K562 (cell line): Measurements from ENCODE around the gene FOSL1. TPM values are rescaled to one million over a fixed set of nuclear protein-coding genes. Genes with fewer than 3 reads are reported as not detected.

Source experiments
- ELF4 ChIP-seq: fragments of 450-650 bp; formaldehyde crosslinking; IDR thresholded peaks from 2 replicates; pipeline ENCODE4 v1.4.0; 2022; ENCODE audit warnings: missing genetic modification characterization
- TRIM28 ChIP-seq: fragments of 450-650 bp; IDR thresholded peaks from 2 replicates; pipeline ENCODE4 v1.6.1; 2017
- ZNF24 ChIP-seq: fragments of 450-650 bp; IDR thresholded peaks from 2 replicates; pipeline ENCODE4 v1.6.1; 2016
- ZNF41 ChIP-seq: fragments of 250-450 bp; sonication (Bioruptor Pico); conservative IDR thresholded peaks from 2 replicates; pipeline ENCODE4 v1.4.0; 2020; ENCODE audit warnings: mild to moderate bottlenecking
- ZNF561 ChIP-seq: fragments of 450-650 bp; formaldehyde crosslinking; conservative IDR thresholded peaks from 2 replicates; pipeline ENCODE4 v1.4.0; 2020; ENCODE audit warnings: mild to moderate bottlenecking, moderate library complexity
- polyA plus RNA-seq, 8 experiments: library from polyadenylated mRNA; depleted of rRNA in 4 of 8; stranded (reverse) in 5 of 8; unstranded in 3 of 8; fragments of >200 nt; fragmentation: Nextera tagmentation in 2 of 8; fragmentation: Illumina TruSeq in 1 of 8; extraction: Ambion mirVana in 2 of 8; extraction: Trizol in 1 of 8; gene quantifications; 2 replicates each; pipeline versions ENCODE4 v1.2.1 to v1.2.3, GENCODE V29; 2011 to 2014; ENCODE audit warnings: inconsistent platforms in 1 of 8, missing spikeins in 1 of 8
- total RNA-seq, 7 experiments: library from RNA; depleted of rRNA in 6 of 7; stranded (reverse); fragments of >200 nt in 6 of 7; fragmentation: Illumina TruSeq in 2 of 7; extraction: Trizol in 2 of 7; gene quantifications; 2 replicates each; pipeline versions ENCODE4 v1.2.1 to v1.2.3, GENCODE V29; 2011 to 2021; ENCODE audit warnings: low replicate concordance in 1 of 7
- TF ChIP-seq, protein P1 (sequence below): IDR thresholded peaks from 2 replicates; pipeline ENCODE4 v1.6.1; 2016; ENCODE audit warnings: missing genetic modification characterization, missing compliant biosample characterization
- TF ChIP-seq, protein P2 (sequence below): fragments of 250-450 bp; sonication (Bioruptor Pico); IDR thresholded peaks from 2 replicates; pipeline ENCODE4 v1.4.0; 2020; ENCODE audit warnings: mild to moderate bottlenecking, moderate library complexity, borderline replicate concordance
- TF ChIP-seq, protein P3 (sequence below), 2 experiments: IDR thresholded peaks in 1 of 2; conservative IDR thresholded peaks in 1 of 2; 2 replicates each; pipeline ENCODE4 v1.6.1; 2016; ENCODE audit warnings: low read depth in 2 of 2, mild to moderate bottlenecking in 1 of 2, missing compliant biosample characterization in 1 of 2, missing genetic modification characterization in 1 of 2, moderate library complexity in 1 of 2
- TF ChIP-seq, protein P4 (sequence below): fragments of 250-450 bp; sonication (Bioruptor Pico); IDR thresholded peaks from 2 replicates; pipeline ENCODE4 v1.8.0; 2022; ENCODE audit warnings: inconsistent platforms
- TF ChIP-seq, protein P5 (sequence below): sonication (generic); formaldehyde crosslinking; IDR thresholded peaks from 2 replicates; pipeline ENCODE4 v1.8.0; 2022; ENCODE audit warnings: missing genetic modification reagents, mild to moderate bottlenecking, borderline replicate concordance
- TF ChIP-seq, protein P6 (sequence below): fragments of 200-400 bp; formaldehyde crosslinking; IDR thresholded peaks from 2 replicates; pipeline ENCODE4 v1.6.1; 2017; ENCODE audit warnings: mild to moderate bottlenecking, low read depth, low read length, moderate library complexity

FOSL1 gene
- total and polyA plus RNA-seq, 9 of the 15 experiments (the other 6 are each of a cell fraction or from before 2014, with no cell fraction given), result 3.5 to 39.6 (median 10.0) TPM

DNA sequence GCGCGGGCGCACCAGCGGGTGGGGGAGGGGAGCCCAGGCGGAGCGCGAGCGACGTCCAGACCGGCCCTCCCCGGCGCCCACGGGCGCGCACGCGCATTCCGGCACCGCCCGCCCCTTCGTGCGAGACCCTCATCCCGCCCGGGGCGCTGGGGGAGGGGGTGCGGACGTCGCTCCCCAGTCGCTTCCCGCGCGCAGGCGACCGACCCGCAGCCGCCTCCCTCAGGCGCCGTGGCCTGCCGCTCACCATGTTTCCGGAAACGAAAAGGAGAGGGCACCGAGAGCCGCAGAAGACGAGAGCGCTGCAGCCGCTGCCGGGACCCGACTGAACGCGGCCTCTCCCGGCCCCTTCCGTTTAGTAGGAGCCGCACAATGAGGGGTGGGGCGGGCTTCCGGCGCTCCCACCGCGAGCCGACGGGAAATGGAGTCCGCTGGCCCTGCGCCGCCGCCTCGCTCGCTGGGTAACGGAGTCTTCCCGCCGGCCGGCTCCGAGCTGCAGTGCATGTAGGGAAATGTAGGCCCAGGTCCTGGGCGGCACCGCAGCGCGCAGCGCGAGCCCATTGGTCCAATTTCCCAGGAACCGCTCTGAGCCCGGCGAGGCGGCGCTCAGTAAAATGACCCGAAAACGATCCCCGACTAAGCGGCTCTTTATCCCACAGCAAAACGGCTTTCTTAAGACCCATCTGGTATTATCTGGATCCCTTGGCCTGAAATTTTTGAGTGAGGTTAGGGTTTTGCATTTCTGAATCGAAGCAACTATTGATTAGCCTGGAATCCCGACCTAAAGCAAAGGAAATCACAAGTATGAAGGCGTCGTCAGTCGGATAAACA lies 42.1 kb downstream of the FOSL1 start, which contains the start of gene CFL1 (continued):
- TF ChIP-seq, protein P1, sequence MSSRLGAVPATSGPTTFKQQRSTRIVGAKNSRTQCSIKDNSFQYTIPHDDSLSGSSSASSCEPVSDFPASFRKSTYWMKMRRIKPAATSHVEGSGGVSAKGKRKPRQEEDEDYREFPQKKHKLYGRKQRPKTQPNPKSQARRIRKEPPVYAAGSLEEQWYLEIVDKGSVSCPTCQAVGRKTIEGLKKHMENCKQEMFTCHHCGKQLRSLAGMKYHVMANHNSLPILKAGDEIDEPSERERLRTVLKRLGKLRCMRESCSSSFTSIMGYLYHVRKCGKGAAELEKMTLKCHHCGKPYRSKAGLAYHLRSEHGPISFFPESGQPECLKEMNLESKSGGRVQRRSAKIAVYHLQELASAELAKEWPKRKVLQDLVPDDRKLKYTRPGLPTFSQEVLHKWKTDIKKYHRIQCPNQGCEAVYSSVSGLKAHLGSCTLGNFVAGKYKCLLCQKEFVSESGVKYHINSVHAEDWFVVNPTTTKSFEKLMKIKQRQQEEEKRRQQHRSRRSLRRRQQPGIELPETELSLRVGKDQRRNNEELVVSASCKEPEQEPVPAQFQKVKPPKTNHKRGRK (tag), result no peak
- TF ChIP-seq TRIM28 (no peak; the same call in 1 of the 2 replicates), ELF4 (CRISPR knock-in tag) (peak; percentile 86), ZNF561 (CRISPR knock-in tag) (no peak), ZNF24 (no peak), ZNF41 (CRISPR knock-in tag) (no peak)
- TF ChIP-seq, protein P2, sequence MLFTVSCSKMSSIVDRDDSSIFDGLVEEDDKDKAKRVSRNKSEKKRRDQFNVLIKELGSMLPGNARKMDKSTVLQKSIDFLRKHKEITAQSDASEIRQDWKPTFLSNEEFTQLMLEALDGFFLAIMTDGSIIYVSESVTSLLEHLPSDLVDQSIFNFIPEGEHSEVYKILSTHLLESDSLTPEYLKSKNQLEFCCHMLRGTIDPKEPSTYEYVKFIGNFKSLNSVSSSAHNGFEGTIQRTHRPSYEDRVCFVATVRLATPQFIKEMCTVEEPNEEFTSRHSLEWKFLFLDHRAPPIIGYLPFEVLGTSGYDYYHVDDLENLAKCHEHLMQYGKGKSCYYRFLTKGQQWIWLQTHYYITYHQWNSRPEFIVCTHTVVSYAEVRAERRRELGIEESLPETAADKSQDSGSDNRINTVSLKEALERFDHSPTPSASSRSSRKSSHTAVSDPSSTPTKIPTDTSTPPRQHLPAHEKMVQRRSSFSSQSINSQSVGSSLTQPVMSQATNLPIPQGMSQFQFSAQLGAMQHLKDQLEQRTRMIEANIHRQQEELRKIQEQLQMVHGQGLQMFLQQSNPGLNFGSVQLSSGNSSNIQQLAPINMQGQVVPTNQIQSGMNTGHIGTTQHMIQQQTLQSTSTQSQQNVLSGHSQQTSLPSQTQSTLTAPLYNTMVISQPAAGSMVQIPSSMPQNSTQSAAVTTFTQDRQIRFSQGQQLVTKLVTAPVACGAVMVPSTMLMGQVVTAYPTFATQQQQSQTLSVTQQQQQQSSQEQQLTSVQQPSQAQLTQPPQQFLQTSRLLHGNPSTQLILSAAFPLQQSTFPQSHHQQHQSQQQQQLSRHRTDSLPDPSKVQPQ (CRISPR knock-in tag), result no peak
- TF ChIP-seq, protein P3, sequence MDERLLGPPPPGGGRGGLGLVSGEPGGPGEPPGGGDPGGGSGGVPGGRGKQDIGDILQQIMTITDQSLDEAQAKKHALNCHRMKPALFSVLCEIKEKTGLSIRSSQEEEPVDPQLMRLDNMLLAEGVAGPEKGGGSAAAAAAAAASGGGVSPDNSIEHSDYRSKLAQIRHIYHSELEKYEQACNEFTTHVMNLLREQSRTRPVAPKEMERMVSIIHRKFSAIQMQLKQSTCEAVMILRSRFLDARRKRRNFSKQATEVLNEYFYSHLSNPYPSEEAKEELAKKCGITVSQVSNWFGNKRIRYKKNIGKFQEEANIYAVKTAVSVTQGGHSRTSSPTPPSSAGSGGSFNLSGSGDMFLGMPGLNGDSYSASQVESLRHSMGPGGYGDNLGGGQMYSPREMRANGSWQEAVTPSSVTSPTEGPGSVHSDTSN (CRISPR knock-in tag; IDR thresholded peaks at IDR 0.05; ENCODE audit: low read depth), result no peak
- TF ChIP-seq, protein P3 (tag; conservative IDR thresholded peaks at IDR 0.05; ENCODE audit: low read depth), result no peak
- TF ChIP-seq, protein P4, sequence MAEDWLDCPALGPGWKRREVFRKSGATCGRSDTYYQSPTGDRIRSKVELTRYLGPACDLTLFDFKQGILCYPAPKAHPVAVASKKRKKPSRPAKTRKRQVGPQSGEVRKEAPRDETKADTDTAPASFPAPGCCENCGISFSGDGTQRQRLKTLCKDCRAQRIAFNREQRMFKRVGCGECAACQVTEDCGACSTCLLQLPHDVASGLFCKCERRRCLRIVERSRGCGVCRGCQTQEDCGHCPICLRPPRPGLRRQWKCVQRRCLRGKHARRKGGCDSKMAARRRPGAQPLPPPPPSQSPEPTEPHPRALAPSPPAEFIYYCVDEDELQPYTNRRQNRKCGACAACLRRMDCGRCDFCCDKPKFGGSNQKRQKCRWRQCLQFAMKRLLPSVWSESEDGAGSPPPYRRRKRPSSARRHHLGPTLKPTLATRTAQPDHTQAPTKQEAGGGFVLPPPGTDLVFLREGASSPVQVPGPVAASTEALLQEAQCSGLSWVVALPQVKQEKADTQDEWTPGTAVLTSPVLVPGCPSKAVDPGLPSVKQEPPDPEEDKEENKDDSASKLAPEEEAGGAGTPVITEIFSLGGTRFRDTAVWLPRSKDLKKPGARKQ, result no peak
- TF ChIP-seq, protein P5, sequence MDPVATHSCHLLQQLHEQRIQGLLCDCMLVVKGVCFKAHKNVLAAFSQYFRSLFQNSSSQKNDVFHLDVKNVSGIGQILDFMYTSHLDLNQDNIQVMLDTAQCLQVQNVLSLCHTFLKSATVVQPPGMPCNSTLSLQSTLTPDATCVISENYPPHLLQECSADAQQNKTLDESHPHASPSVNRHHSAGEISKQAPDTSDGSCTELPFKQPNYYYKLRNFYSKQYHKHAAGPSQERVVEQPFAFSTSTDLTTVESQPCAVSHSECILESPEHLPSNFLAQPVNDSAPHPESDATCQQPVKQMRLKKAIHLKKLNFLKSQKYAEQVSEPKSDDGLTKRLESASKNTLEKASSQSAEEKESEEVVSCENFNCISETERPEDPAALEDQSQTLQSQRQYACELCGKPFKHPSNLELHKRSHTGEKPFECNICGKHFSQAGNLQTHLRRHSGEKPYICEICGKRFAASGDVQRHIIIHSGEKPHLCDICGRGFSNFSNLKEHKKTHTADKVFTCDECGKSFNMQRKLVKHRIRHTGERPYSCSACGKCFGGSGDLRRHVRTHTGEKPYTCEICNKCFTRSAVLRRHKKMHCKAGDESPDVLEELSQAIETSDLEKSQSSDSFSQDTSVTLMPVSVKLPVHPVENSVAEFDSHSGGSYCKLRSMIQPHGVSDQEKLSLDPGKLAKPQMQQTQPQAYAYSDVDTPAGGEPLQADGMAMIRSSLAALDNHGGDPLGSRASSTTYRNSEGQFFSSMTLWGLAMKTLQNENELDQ (CRISPR knock-in tag), result no peak
- TF ChIP-seq, protein P6, sequence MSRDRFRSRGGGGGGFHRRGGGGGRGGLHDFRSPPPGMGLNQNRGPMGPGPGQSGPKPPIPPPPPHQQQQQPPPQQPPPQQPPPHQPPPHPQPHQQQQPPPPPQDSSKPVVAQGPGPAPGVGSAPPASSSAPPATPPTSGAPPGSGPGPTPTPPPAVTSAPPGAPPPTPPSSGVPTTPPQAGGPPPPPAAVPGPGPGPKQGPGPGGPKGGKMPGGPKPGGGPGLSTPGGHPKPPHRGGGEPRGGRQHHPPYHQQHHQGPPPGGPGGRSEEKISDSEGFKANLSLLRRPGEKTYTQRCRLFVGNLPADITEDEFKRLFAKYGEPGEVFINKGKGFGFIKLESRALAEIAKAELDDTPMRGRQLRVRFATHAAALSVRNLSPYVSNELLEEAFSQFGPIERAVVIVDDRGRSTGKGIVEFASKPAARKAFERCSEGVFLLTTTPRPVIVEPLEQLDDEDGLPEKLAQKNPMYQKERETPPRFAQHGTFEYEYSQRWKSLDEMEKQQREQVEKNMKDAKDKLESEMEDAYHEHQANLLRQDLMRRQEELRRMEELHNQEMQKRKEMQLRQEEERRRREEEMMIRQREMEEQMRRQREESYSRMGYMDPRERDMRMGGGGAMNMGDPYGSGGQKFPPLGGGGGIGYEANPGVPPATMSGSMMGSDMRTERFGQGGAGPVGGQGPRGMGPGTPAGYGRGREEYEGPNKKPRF, result no peak
